ENCODE measurements around the gene EML5. TPM values are rescaled to one million over a fixed set of nuclear protein-coding genes. Genes with fewer than 3 reads are reported as not detected.

Gene EML5
- total and polyA plus RNA-seq, 2 of the 13 experiments (the other 11 are each of a cell fraction or from before 2014, with no cell fraction given): 0.11 TPM; not detected in 1

- H2AFZ ChIP-seq (ENCODE audit: low read length): no peak overlapping the region
- no peaks in the 10 kb centered on the region for H3K79me2 ChIP-seq (ENCODE audit: insufficient read depth, low read length)
- BruUV-seq (replicated peaks): no TSS peak
- FAIRE-seq: no peak
- H3K27ac ChIP-seq (ENCODE audit: extremely low read length, insufficient read depth, low read length): no peak overlapping the region
- no peaks in the 10 kb centered on the region for H3K27me3 ChIP-seq (ENCODE audit: control insufficient read depth in 1 of 2, insufficient read depth in 2 of 2, low read length in 2 of 2)
- 86% methylated on average over 2 of the region's 2 CpGs for WGBS (ENCODE audit: low lambda C conversion rate)
- peaks cover 35 to 76% of the 10 kb centered on the region in 2 experiments for H3K36me3 ChIP-seq (replicated peaks in 1 of 2; ENCODE audit: control insufficient read depth in 1 of 2, insufficient read depth in 2 of 2, low read length in 2 of 2)
- in situ Hi-C loops (cut with HindIII; ENCODE audit: extremely low pct_ligation_motif_present, low pct_unique_long_range_greater_than_20kb) (no loop called here), intact Hi-C loops (cut with micrococcal nuclease; ENCODE audit: unreplicated experiment) (no loop called here)
- H3K4me3 ChIP-seq (replicated peaks in 1 of 3; ENCODE audit: insufficient read depth in 1 of 3, low read depth in 2 of 3, low read length in 3 of 3): no peak overlapping the region
- POLR2A ChIA-PET: no interaction called here
- no peak for ATAC-seq
- peaks cover 8% of the 10 kb centered on the region; the same call in 1 of the 2 replicates for H3K4me1 ChIP-seq (ENCODE audit: insufficient read depth, low read length)
- H4K20me1 ChIP-seq (ENCODE audit: insufficient read depth, low read length): no peaks in the 10 kb centered on the region
- TF ChIP-seq, protein P1, sequence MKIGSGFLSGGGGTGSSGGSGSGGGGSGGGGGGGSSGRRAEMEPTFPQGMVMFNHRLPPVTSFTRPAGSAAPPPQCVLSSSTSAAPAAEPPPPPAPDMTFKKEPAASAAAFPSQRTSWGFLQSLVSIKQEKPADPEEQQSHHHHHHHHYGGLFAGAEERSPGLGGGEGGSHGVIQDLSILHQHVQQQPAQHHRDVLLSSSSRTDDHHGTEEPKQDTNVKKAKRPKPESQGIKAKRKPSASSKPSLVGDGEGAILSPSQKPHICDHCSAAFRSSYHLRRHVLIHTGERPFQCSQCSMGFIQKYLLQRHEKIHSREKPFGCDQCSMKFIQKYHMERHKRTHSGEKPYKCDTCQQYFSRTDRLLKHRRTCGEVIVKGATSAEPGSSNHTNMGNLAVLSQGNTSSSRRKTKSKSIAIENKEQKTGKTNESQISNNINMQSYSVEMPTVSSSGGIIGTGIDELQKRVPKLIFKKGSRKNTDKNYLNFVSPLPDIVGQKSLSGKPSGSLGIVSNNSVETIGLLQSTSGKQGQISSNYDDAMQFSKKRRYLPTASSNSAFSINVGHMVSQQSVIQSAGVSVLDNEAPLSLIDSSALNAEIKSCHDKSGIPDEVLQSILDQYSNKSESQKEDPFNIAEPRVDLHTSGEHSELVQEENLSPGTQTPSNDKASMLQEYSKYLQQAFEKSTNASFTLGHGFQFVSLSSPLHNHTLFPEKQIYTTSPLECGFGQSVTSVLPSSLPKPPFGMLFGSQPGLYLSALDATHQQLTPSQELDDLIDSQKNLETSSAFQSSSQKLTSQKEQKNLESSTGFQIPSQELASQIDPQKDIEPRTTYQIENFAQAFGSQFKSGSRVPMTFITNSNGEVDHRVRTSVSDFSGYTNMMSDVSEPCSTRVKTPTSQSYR (CRISPR knock-in tag; IDR thresholded peaks at IDR 0.05; ENCODE audit: borderline replicate concordance): 0 out of 2 replicates have a peak, but pooled peaks have one; percentile 12
- no peak for TF ChIP-seq ZNF777 (CRISPR knock-in tag; IDR thresholded peaks at IDR 0.05)
- TF ChIP-seq ZNF10 (CRISPR knock-in tag; IDR thresholded peaks at IDR 0.05; ENCODE audit: borderline replicate concordance, low read depth): no peak
- H3K9me3 ChIP-seq (ENCODE audit: low read length): no peaks in the 10 kb centered on the region
- DNase-seq (ENCODE audit: low spot score): no peak
- CTCF ChIA-PET (ENCODE audit: low intra/inter-chr PET ratio, low total read pairs): no interaction called here
- no peak overlapping the region for H3K4me2 ChIP-seq (ENCODE audit: low read depth, low read length)
- H3K9ac ChIP-seq (ENCODE audit: insufficient read depth, low read depth, low read length): no peak overlapping the region
Observed at GRCh38 chr14:88598097-88598675, 194.6 kb downstream of the EML5 start.

DNA sequence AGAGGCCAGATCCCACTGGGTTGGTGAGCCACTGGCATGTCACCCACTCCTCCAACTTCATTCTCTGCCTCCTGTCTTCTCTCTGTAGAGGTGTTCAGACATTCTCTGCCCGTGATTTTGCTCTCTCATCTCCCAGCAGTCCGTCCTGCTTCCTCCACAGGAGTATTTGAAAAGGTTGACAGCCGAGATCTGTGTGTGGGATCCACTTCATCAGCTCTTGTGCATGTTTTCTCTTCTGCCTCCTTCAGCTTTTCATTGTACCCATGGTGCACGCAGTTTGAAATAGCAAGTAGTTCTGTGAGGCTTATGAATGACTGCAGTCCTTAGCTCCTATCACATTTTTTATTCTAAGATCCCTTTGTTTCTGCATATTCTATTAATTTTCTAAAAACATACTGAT lies 195.2 kb downstream of the EML5 start:
- ChIA-PET CTCF (ENCODE audit: low intra/inter-chr PET ratio, low total read pairs) (no interaction called here), POLR2A (no interaction called here)
- TF ChIP-seq NR2C2 (CRISPR knock-in tag; IDR thresholded peaks at IDR 0.05; ENCODE audit: borderline replicate concordance) (no peak), MXI1 (IDR thresholded peaks at IDR 0.05; ENCODE audit: borderline replicate concordance, low read depth, low read length) (no peak), ZNF317 (CRISPR knock-in tag; IDR thresholded peaks at IDR 0.05) (no peak), AHDC1 (CRISPR knock-in tag; IDR thresholded peaks at IDR 0.05; ENCODE audit: borderline replicate concordance) (no peak), NR1H2 (CRISPR knock-in tag; IDR thresholded peaks at IDR 0.05; ENCODE audit: borderline replicate concordance, low read depth) (no peak), SP2 (CRISPR knock-in tag; IDR thresholded peaks at IDR 0.05) (no peak)

More for the DNA sequence above, 195.2 kb downstream of the EML5 start:
- WGBS (ENCODE audit: low lambda C conversion rate): 94% methylated on average over 4 of the region's 4 CpGs
- Histone ChIP-seq H3K79me2 (ENCODE audit: insufficient read depth, low read length) (no peaks in the 10 kb centered on the region), H4K20me1 (ENCODE audit: insufficient read depth, low read length) (no peaks in the 10 kb centered on the region), H2AFZ (ENCODE audit: low read length) (no peak overlapping the region), H3K9me3 (ENCODE audit: low read length) (no peaks in the 10 kb centered on the region), H3K9ac (ENCODE audit: insufficient read depth, low read depth, low read length) (no peak overlapping the region), H3K36me3 (replicated peaks in 1 of 2; ENCODE audit: control insufficient read depth in 1 of 2, insufficient read depth in 2 of 2, low read length in 2 of 2) (peaks cover 29 to 70% of the 10 kb centered on the region in 2 experiments), H3K27ac (ENCODE audit: extremely low read length, insufficient read depth, low read length) (no peak overlapping the region), H3K4me2 (ENCODE audit: low read depth, low read length) (no peak overlapping the region), H3K4me3 (replicated peaks in 1 of 3; ENCODE audit: insufficient read depth in 1 of 3, low read depth in 2 of 3, low read length in 3 of 3) (no peak overlapping the region), H3K27me3 (ENCODE audit: control insufficient read depth in 1 of 2, insufficient read depth in 2 of 2, low read length in 2 of 2) (no peaks in the 10 kb centered on the region), H3K4me1 (ENCODE audit: insufficient read depth, low read length) (peaks cover 8% of the 10 kb centered on the region; the same call in 1 of the 2 replicates)
- no peak for DNase-seq (ENCODE audit: low spot score)
- ATAC-seq: no peak
- in situ Hi-C loops (cut with HindIII; ENCODE audit: extremely low pct_ligation_motif_present, low pct_unique_long_range_greater_than_20kb): no loop called here
- intact Hi-C loops (cut with micrococcal nuclease; ENCODE audit: unreplicated experiment): no loop called here
- no peak for FAIRE-seq
- no TSS peak for BruUV-seq (replicated peaks)
